ENCODE results near the gene EIF4H. TPM values are rescaled to one million over a fixed set of nuclear protein-coding genes. Genes with fewer than 3 reads are reported as not detected.

Gene EIF4H
- total RNA-seq, 4 donors from 2014 or later: 201 to 289 (median 243) TPM

DNA sequence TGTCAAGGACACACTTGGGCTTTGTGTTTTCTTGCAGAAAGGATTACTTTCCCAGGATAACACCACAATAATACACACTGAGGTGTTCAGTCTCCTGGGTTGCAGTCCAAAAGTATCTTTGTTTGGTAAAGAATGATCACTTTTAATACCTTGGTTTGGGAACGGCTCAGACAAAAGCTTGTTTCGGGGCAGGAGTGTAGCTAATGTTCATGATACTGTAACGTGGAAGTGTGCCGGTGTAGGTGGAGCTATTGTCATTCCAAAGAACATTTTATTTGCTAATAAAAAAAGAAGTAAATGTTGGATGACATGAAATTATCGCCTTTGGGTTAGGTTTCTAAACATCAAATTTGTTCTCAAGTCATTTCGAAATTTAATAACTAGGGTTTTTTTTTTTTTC is 1.2 kb downstream of the EIF4H start:
- peaks cover 65% of the 10 kb centered on the region for H3K4me1 ChIP-seq
- DNase-seq (ENCODE audit: low spot score in 2 of 2): no peak
- 4% methylated on average over 6 of the region's 6 CpGs for WGBS
- peak overlapping the region; percentile 94 for H3K27ac ChIP-seq
- H3K4me3 ChIP-seq: peak overlapping the region; percentile 98
- no peaks in the 10 kb centered on the region for H3K36me3 ChIP-seq
- TF ChIP-seq POLR2A (IDR thresholded peaks at IDR 0.05): no peak
- H3K27me3 ChIP-seq: no peaks in the 10 kb centered on the region
- no peaks in the 10 kb centered on the region for H3K9me3 ChIP-seq

- H3K27ac ChIP-seq: no peak overlapping the region
- H3K27me3 ChIP-seq: no peaks in the 10 kb centered on the region
- H3K4me3 ChIP-seq: peak overlapping the region; percentile 98
- H3K9me3 ChIP-seq: no peaks in the 10 kb centered on the region
- H3K4me1 ChIP-seq: peaks cover 77% of the 10 kb centered on the region
- no peak for DNase-seq (ENCODE audit: low spot score in 2 of 2)
- 36% methylated on average over 3 of the region's 3 CpGs for WGBS
- TF ChIP-seq EP300 (IDR thresholded peaks at IDR 0.05): no peak
- TF ChIP-seq CTCF (IDR thresholded peaks at IDR 0.05): no peak
- TF ChIP-seq POLR2A (IDR thresholded peaks at IDR 0.05): no peak
- no peak for TF ChIP-seq POLR2AphosphoS5 (IDR thresholded peaks at IDR 0.05)
- no peaks in the 10 kb centered on the region for H3K36me3 ChIP-seq
These were observed 2.4 kb downstream of the EIF4H start for GRCh38 chr7:74176555-74176954.

GRCh38 chr7:74178632-74179031 is 4.5 kb downstream of the EIF4H start:
- Histone ChIP-seq H3K4me3 (no peak overlapping the region), H3K27me3 (no peaks in the 10 kb centered on the region), H3K9me3 (no peaks in the 10 kb centered on the region), H3K4me1 (peaks cover 78% of the 10 kb centered on the region), H3K36me3 (no peaks in the 10 kb centered on the region), H3K27ac (no peak overlapping the region)
- TF ChIP-seq POLR2A (IDR thresholded peaks at IDR 0.05) (no peak), EP300 (IDR thresholded peaks at IDR 0.05) (no peak), POLR2AphosphoS5 (IDR thresholded peaks at IDR 0.05) (no peak), CTCF (IDR thresholded peaks at IDR 0.05) (no peak)
- DNase-seq (ENCODE audit: low spot score in 2 of 2): no peak
- 26% methylated on average over 9 of the region's 9 CpGs for WGBS

DNA sequence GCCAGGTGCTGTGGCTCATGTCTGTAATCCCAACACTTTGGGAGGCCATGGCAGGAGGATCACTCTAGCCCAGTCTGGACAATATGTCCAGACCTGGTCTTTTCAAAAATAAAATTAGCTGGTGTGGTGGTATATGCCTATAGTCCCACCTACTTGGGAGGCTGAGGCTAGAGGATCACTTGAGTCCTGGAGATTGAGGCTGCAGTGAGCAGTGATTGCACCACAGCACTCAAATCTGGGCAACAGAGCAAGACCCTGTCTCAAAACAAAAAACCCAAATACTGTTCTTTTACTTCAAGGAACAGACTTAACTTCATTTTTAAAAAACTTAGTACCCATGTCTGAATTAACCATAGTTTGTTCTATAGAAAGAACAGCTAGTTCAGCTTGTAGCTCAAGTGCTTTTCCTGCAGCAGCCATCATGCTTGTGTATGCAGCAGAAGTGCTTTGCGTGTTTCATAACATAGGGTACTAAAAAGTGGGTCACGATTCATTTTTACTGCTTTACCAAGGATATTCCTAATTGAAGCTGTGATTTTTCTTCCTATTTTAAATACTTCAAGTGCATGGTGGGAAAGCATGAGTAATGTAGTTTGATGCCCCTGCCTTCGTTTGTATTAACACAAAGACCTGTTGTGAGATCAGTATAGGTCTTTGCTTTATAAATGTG is 5.9 kb downstream of the EIF4H start:
- no peaks in the 10 kb centered on the region for H3K27me3 ChIP-seq
- H3K9me3 ChIP-seq: no peaks in the 10 kb centered on the region
- no peak for DNase-seq (ENCODE audit: low spot score in 2 of 2)
- whole genome bisulfite sequencing: 70% methylated on average over 3 of the region's 3 CpGs
- peaks cover 87% of the 10 kb centered on the region for H3K4me1 ChIP-seq
- no peaks in the 10 kb centered on the region for H3K36me3 ChIP-seq
- TF ChIP-seq POLR2AphosphoS5 (IDR thresholded peaks at IDR 0.05) (no peak), CTCF (IDR thresholded peaks at IDR 0.05) (no peak), EP300 (IDR thresholded peaks at IDR 0.05) (no peak), POLR2A (IDR thresholded peaks at IDR 0.05) (no peak)
- H3K27ac ChIP-seq: no peak overlapping the region
- H3K4me3 ChIP-seq: no peak overlapping the region

GRCh38 chr7:74180866-74181265 is 6.7 kb downstream of the EIF4H start:
- no peak for DNase-seq (ENCODE audit: low spot score in 2 of 2)
- H3K27ac ChIP-seq: no peak overlapping the region
- no peak overlapping the region for H3K4me3 ChIP-seq
- TF ChIP-seq CTCF (IDR thresholded peaks at IDR 0.05) (no peak), POLR2AphosphoS5 (IDR thresholded peaks at IDR 0.05) (no peak), POLR2A (IDR thresholded peaks at IDR 0.05) (no peak), EP300 (IDR thresholded peaks at IDR 0.05) (no peak)
- no peaks in the 10 kb centered on the region for H3K36me3 ChIP-seq
- 76% methylated on average over 1 of the region's 1 CpG for WGBS
- H3K27me3 ChIP-seq: no peaks in the 10 kb centered on the region
- H3K4me1 ChIP-seq: peaks cover 85% of the 10 kb centered on the region
- H3K9me3 ChIP-seq: no peaks in the 10 kb centered on the region

DNA sequence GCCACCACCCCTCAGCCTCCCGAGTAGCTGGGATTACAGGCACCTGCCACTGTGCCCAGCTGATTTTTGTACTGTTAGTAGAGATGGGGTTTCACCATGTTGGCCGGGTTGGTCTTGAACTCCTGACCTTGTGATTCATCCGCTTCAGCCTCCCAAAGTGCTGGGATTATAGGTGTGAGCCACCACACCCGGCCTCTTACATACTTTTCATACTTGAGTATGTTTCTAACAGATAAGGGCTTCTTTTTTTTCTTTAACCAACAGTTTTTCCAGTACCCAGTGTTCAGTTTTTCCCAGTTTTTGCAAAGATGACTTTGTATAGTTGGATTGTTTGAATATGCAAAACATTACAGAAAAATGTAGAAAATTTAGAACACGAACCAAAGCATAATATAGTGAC is 7.7 kb downstream of the EIF4H start:
- DNase-seq (ENCODE audit: low spot score in 2 of 2): no peak
- Histone ChIP-seq H3K27me3 (no peaks in the 10 kb centered on the region), H3K9me3 (no peaks in the 10 kb centered on the region), H3K4me1 (peaks cover 83% of the 10 kb centered on the region), H3K36me3 (no peaks in the 10 kb centered on the region), H3K4me3 (no peak overlapping the region), H3K27ac (no peak overlapping the region)
- TF ChIP-seq EP300 (IDR thresholded peaks at IDR 0.05) (no peak), CTCF (IDR thresholded peaks at IDR 0.05) (no peak), POLR2A (IDR thresholded peaks at IDR 0.05) (no peak), POLR2AphosphoS5 (IDR thresholded peaks at IDR 0.05) (no peak)
- WGBS: 67% methylated on average over 5 of the region's 5 CpGs
